Midbrain (tissue), 1 donor: ENCODE measurements around the gene TUBB4B.

Experiments used
- DNase-seq: peaks from one replicate; lab custom pipeline; 2025; lab: John Stamatoyannopoulos, UW

Gene TUBB4B

DNA sequence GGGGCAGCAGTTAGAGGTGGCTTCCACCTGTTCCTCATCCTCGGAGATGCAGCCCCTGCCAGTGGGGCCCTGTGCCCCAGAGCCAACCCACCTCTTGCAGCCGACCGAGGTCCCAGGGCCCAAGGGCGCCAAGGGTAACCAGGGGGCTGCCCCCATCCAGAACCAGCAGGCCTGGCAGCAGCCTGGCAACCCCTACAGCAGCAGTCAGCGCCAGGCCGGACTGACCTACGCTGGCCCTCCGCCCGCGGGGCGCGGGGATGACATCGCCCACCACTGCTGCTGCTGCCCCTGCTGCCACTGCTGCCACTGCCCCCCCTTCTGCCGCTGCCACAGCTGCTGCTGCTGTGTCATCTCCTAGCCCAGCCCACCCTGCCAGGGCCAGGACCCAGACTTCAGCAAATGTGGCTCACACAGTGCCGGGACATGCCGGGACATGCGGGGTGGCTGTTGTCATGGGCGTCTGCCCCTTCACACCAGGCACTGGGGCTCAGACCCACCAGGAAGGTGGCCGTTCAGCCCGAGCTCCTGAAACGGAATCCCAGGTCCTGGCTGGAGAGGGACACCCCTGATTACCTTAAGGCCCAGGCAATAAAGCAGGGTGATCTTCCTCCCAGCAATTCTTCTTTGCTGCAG is 15.3 kb upstream of the TUBB4B start:
- no peak for DNase-seq

DNA sequence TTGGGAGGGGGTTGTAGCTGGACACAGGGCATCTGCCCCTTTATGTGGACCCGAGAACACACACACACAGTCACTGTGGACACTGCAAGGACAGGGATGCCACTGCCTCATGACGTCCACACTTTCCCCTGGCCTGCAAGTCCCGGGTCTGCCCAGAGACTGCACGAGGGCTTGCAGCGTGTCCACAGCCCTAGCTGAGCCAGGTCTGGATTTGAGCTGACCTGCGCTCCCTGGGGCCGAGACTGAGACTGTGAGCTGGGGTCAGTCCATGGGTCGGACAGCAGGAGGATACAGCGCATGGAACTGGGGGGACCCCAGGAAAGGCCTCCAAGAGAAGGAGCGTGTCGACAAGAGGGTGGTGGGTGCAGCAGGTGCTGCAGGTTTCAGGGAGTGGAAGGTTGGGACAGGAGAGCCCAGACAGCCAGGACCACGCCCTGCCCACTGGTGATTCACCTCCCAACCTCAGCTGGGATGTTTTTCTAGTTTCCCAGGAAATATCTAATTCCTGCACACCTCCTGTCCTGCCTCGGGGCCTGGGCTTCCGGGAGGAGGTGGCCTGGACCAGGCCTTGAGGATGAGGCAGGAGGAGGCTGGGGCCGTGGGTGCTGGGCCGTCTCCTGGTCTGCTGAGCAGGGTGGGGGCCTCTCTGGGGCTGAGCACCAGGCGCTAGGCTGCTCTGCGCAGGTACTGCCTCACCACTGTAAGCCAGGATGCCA is 14.6 kb upstream of the TUBB4B start:
- no peak for DNase-seq

- peak; percentile 62 for DNase-seq
These were observed 13.8 kb upstream of the TUBB4B start, which contains the start of gene RNF224 for GRCh38 chr9:137227054-137227852. Gene RNF224 (plus strand): TSS chr9:137227502. CDS start chr9:137228336, 834 bp downstream.

DNA sequence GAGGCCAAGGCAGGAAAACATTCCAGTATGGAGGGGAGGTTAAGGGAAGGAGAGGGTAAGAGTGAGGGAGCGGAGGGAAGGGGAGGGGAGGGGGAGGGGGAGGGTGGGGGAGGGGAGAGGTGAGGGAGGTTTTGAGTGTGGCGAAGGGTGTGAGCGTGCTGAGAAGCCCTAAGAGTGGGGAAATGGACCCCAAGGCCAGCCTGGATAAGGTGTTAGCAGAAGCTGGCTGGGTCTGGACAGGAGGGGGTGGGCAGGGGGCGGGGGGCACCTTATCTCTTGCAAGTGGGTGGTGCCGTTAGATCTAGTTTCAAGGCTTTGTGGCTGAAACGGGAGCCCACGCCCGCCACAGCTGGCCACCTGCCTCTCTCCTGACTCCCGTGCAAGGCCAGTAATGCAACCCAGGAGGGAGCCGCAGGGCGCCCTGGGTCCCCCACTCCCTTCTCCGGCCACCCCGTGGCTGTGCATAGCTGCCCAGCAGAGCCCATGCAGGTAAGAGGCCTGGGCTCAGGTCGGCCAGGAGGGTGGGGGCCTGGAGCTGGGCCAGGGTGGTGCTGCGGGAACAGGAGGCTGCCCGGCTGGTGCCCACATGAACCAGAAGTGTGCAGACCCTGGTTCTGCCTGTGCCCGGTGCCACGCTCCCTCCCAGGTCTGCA is 13.1 kb upstream of the TUBB4B start:
- DNase-seq = no peak

- DNase-seq = no peak
These were observed 12.6 kb upstream of the TUBB4B start for GRCh38 chr9:137228506-137228967.

GRCh38 chr9:137228968-137229896 is 11.9 kb upstream of the TUBB4B start:
- DNase-seq = no peak

DNA sequence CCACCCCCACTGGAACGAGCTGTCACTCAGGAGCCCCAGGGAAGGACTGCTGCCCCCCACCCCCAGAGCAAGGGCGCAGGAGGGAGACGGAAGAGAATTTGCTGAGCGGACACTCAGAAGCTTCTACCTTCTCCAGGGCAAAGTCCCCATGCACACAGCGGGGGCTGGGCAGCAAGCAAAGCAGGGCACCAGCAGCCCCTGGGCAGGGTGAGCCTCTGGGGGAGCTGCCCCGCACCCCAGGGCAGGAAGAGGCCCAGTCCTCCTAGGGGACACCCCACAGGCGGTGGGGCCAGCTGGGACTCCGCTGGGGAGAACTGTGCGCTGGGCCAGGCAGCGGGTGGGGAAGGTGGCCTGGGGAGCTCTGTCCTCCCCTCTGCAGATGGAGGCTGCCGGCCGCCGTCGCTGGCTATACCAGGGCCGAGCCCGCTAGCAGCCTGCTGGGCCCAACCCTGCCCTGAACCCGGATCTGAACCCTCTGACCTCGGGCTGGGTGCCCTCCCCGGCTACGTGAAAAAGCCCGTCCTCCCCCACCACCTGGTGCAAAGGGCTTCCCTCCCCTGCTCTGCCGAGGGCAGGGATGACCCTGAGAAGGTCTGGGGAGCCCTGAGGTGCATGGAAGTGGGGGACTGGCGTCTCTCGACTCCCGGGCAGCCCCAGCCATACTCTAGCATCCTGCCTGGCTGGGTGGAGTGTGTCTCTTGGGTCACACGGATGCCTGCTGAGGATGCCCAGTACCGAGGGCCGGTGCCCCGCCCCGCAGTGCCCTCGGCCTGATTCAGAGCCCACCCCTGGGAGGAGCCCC is 11.0 kb upstream of the TUBB4B start:
- no peak for DNase-seq

DNA sequence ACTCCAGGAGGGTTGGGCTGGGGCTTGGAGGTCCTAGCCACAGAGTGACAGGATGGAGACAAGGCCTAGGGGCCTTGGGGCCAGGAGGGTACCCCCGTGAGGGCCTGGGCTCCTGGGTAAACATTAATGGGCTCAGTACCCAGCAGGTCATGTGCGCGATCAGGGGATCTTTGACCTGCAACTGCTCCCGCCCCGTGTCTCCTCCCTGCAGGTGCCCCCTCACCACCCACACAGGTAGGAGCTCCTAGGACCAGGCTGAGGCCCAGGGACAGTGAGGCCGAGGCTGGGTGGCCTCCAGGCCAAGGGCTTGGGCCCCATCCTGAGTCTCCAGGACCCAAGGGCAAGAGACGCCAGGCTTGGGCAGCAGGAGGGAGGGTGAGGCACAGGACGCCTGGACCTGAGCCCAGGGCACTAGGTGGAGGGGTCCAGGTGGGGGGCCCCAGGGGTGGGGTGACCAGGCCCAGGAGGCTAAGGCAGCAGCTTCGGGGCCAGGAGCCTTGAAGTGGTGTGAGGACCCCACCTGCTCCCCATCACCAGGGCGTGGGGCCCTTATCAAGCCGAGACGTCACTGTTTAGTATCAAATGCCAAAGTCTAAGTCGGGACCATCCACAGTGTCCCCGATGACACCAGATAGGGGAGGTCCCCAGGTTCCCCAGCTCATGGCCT is 10.2 kb upstream of the TUBB4B start, which contains the start of gene SLC34A3:
SLC34A3 (plus strand) TSS at position 197 of the 667 bp plus-strand sequence. CDS start 802 bp downstream, outside the sequence.
- DNase-seq = no peak

DNA sequence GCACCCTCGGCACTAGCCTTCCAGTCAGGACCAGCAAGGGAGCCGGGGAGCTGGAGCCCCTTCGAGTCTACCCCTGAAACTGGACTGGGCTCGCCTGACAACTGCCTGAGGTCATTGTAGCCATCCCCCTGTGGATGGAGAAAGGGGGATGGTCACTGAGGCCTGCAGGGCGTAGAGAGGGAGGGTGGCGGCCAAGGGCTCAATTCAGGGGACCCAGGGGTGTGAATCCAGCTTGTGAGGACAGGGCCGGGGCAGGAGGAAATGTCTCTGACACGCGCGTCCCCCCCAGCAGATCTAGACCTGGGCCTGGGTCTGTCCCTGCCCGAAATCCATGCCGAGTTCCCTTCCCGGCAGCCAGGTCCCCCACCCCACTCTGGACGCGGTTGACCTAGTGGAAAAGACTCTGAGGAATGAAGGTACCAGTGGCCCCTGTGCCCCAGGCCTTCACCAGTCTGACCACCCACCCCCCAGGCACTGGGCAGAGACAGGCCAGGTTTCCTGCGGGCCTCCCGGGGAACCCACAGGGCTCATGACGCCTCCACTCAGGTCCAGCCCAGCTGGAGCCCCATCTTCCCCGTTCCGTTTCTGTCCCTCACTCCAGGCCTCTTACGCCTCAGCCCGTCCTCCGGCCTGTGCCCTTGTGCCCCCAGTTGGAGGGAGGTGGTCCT is 9.6 kb upstream of the TUBB4B start:
- DNase-seq = no peak

DNA sequence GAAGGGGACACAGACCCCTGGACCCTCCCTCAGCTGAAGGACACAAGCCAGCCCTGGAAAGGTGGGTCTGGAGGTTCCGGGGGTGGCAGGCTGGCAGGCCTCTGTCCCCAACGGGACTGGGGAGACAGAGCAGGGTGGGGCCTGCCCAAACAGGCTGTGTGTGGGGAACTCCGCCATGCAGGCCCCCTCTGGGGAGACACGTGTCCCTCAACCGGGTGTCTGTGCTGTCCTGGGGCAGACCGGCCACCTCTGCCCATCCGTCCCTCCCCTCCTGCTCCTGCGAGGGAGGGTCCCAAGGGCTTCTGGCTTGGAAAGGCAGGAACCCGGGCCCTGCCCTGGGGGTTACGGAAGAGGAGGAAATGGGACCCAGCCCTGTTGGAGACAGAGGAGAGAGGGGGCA is 9.0 kb upstream of the TUBB4B start:
- no peak for DNase-seq

GRCh38 chr9:137232510-137232909 is 8.6 kb upstream of the TUBB4B start:
- DNase-seq = no peak

- no peak for DNase-seq
These were observed 7.7 kb upstream of the TUBB4B start for GRCh38 chr9:137233143-137233980.

DNA sequence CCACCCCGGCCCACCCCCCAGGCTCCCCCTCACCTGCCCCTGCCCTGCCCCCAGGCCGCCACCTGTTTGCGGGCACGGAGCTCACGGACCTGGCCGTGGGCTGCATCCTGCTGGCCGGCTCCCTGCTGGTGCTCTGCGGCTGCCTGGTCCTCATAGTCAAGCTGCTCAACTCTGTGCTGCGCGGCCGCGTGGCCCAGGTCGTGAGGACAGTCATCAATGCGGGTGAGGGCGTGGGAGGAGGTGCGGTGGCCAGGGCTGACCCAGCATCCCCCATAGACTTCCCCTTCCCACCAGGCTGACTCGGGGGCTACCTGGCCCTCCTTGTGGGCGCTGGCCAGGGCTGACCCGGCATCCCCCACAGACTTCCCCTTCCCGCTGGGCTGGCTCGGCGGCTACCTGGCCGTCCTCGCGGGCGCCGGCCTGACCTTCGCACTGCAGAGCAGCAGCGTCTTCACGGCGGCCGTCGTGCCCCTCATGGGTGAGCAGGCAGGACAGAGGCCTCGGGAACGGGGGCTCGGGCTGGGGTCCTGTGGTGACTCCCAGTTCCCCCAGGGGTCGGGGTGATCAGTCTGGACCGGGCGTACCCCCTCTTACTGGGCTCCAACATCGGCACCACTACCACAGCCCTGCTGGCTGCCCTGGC is 6.9 kb upstream of the TUBB4B start:
- no peak for DNase-seq

- DNase-seq = no peak
These were observed 6.2 kb upstream of the TUBB4B start for GRCh38 chr9:137234758-137235423.

DNA sequence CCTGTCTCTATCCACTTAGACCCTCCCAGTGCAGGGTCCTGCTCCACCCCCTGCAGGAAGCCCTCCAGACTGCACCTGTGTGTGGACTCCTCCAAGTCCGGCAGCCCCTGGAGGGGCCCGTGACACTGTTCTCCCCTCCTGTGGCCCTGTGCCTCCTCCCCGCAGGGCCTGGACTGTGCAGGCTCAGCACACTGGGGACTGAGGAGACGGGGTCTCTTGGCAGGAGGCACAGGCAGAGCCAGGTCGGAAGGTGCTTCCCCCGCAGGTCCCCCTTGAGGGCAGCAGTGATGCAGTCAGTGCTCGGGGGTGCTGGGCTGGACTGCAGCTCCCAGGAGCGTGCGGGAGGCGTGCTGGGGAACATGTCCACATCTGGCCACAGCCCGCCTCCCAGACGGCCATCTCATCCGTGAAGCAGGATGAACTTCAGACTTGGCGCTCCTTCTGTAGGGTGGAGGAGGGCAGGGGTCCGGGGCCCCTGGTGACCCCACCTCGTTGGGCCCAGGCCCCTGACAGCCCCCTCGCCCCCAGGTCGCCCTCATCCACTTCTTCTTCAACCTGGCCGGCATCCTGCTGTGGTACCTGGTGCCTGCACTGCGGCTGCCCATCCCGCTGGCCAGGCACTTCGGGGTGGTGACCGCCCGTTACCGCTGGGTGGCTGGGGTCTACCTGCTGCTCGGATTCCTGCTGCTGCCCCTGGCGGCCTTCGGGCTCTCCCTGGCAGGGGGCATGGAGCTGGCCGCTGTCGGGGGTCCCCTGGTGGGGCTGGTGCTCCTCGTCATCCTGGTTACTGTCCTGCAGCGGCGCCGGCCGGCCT is 5.5 kb upstream of the TUBB4B start:
- no peak for DNase-seq
